ENCODE results near the gene PABPN1L. TPM values are rescaled to one million over a fixed set of nuclear protein-coding genes. Genes with fewer than 3 reads are reported as not detected.

The PABPN1L gene
- total RNA-seq, 3 donors from 2014 or later = not detected

GRCh38 chr16:88871730-88872416 lies 5.4 kb upstream of the PABPN1L start:
- DNase-seq (no peak), ATAC-seq (peak in 1 of 2 donors; percentile 23)
- Mint-ChIP-seq H3K4me3 (no peak overlapping the region), H3K4me1 (ENCODE audit: low read depth) (peaks cover 2% of the 10 kb centered on the region), H3K27me3 (ENCODE audit: low read depth) (peaks cover 20% of the 10 kb centered on the region), H3K36me3 (ENCODE audit: insufficient read depth) (no peaks in the 10 kb centered on the region), H3K9me3 (no peaks in the 10 kb centered on the region)

DNA sequence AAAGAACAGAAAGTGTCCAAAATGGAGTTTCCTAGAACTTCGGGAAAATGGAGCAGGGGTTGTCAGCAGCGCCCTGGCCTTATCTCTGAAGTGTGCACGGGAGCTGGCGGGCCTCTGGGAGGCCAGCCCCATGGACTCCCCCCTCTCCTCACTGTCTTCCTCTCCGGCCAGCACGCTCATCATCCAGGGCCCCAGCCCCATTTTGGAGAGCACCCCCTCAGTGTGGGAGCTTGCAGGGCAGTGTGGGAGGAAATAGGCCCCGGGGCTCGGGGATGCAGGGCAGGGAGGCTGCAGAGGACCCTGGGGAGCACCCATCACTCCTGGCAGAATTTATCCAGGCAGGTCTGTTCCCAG lies 4.9 kb upstream of the PABPN1L start:
- H3K27me3 Mint-ChIP-seq (ENCODE audit: low read depth) = peaks cover 20% of the 10 kb centered on the region
- no peaks in the 10 kb centered on the region for H3K36me3 Mint-ChIP-seq (ENCODE audit: insufficient read depth)
- H3K4me3 Mint-ChIP-seq = no peak overlapping the region
- H3K9me3 Mint-ChIP-seq = no peaks in the 10 kb centered on the region
- peaks cover 2% of the 10 kb centered on the region for H3K4me1 Mint-ChIP-seq (ENCODE audit: low read depth)
- ATAC-seq = no peak
- no peak for DNase-seq

DNA sequence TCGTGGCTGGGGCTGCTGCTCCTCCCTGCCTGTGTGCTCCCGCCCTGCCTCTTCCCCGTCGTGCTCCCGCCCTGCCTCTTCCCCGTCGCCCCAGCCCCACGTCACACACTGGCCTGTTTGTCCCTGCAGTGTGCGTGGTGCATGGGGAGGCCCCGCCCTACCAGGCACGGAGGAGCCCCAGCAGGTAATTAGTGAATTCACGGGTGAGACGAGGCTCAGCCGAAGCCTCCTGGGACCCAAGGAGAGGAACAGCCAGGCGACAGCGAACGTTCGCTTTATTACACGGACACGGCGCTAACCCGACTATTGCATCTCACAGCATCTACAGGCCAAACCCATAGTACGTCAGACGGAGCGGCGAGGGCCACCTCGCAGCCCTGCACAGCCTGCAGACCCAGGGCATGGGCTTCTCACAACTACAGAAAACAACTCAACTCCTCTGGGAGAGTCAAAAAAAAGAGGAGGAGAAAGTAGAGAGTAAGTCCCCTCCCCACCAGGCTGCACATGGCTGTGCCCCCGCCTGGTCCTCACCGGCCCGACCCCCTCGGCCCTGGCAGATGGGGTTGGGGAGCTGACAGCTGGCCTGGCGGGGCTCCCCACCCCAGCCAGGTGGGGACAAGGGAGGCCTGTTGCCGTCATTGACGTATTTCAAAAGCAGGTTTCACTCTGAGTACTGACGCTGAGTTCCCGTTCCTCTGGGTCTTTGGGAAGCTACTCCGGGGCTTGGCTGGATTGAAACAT lies 4.3 kb upstream of the PABPN1L start:
- peaks cover 2% of the 10 kb centered on the region for H3K4me1 Mint-ChIP-seq (ENCODE audit: low read depth)
- no peak for ATAC-seq
- no peak for DNase-seq
- H3K9me3 Mint-ChIP-seq = no peaks in the 10 kb centered on the region
- peaks cover 20% of the 10 kb centered on the region for H3K27me3 Mint-ChIP-seq (ENCODE audit: low read depth)
- no peak overlapping the region for H3K4me3 Mint-ChIP-seq
- H3K36me3 Mint-ChIP-seq (ENCODE audit: insufficient read depth) = no peaks in the 10 kb centered on the region

DNA sequence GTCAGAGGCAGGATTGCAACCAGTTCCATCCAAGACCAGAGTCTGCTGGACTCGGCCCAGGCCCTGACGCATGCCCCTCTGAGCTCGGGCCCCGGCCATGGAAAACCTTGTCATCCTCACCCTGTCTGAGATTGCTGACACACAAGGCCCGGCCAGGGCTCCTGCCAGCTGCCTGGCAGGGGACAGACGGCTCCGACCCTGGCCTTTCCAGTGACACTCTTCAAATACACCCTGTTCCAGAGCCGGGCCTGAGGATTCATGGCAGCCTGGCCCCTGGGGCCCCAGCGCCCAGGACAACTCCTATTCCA lies 3.2 kb upstream of the PABPN1L start:
- no peaks in the 10 kb centered on the region for H3K9me3 Mint-ChIP-seq
- H3K36me3 Mint-ChIP-seq (ENCODE audit: insufficient read depth) = no peaks in the 10 kb centered on the region
- DNase-seq (no peak), ATAC-seq (no peak)
- no peak overlapping the region for H3K4me3 Mint-ChIP-seq
- H3K4me1 Mint-ChIP-seq (ENCODE audit: low read depth) = peaks cover 2% of the 10 kb centered on the region
- peaks cover 20% of the 10 kb centered on the region for H3K27me3 Mint-ChIP-seq (ENCODE audit: low read depth)

- ATAC-seq (no peak), DNase-seq (no peak)
- Mint-ChIP-seq H3K36me3 (ENCODE audit: insufficient read depth) (no peaks in the 10 kb centered on the region), H3K4me1 (ENCODE audit: low read depth) (peaks cover 2% of the 10 kb centered on the region), H3K9me3 (no peaks in the 10 kb centered on the region), H3K27me3 (ENCODE audit: low read depth) (peaks cover 20% of the 10 kb centered on the region), H3K4me3 (no peak overlapping the region)
These were observed 2.7 kb upstream of the PABPN1L start for GRCh38 chr16:88868974-88869672.

DNA sequence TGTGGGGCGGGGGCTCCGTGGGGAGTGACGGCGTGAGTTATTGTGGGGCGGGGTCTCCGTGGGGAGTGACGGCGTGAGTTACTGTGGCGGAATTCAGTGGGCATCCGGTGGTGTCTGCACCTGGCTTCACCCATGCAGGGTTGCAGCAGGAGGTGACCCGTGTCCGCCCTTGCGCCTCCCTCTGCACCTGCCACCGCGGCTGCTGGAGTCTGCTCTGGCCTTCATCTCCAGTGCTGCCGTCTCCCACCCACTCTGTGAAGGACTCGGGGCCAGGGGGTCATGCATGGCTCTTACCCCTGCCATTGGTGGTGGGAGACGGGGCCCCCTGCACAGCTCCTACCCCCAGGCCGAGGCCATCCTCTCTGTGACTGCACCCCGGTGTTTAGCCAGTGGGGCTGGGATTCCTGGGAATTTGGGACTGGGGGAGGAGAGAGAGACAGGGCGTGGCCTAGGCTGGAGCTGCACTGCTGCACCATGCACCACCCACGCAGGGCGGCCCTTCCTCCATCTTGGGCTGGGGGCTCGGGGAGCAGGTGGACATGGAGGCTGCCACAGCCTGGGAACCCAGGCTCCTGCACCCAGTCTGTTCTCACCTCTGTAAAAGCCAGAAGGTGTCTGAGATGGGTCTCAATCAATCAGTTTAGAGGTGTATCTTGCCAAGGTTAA lies 1.3 kb upstream of the PABPN1L start:
- H3K9me3 Mint-ChIP-seq = no peaks in the 10 kb centered on the region
- DNase-seq (no peak), ATAC-seq (no peak)
- peaks cover under 1% of the 10 kb centered on the region for H3K36me3 Mint-ChIP-seq (ENCODE audit: insufficient read depth)
- H3K27me3 Mint-ChIP-seq (ENCODE audit: low read depth) = peaks cover 20% of the 10 kb centered on the region
- H3K4me1 Mint-ChIP-seq (ENCODE audit: low read depth) = peaks cover 2% of the 10 kb centered on the region
- no peak overlapping the region for H3K4me3 Mint-ChIP-seq

DNA sequence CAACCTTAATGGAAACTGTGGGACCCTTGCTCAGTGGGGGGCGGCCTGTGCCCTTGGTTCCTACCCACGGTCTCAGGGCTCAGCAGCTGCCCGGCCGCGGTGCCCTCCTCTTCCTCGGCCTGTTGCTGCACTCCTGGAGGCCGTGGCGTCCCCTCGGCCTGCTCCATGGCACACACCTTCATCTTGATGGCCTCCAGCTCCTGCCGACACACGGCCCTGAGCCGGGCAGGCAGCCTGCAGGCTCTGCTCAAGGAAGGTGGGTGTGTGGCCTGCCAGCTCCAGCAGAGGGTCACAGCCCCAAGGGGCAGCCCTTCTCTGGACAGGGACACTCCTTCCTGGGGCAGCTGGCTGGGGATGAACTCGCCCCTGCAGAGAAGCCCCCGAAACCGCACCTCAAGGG lies 718 bp downstream of the PABPN1L start:
- Mint-ChIP-seq H3K9me3 (no peaks in the 10 kb centered on the region), H3K4me3 (no peak overlapping the region), H3K27me3 (ENCODE audit: low read depth) (peaks cover 15% of the 10 kb centered on the region), H3K36me3 (ENCODE audit: insufficient read depth) (peaks cover 9% of the 10 kb centered on the region), H3K4me1 (ENCODE audit: low read depth) (no peaks in the 10 kb centered on the region)
- DNase-seq (no peak), ATAC-seq (no peak)

DNA sequence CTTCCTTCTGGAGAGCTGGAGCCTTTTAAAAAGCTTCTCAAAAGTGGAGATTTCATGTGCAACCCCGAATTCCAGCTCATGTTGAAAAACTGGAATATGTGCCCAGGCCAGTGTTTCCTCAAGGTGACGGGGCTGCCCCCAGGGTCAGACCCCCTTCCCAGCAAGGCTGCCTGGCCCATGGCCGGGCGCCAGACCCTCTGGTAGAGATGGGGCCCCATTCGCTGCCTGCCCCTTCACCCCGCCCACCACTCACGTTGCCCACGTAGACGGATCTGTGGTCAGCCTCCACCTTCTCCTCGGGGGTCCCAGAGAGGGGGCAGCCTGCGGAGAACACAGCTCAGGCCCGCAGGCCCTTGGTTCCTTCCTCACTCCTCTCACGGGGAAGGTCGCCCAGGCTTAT lies 1.1 kb downstream of the PABPN1L start:
- Mint-ChIP-seq H3K27me3 (ENCODE audit: low read depth) (peaks cover 11% of the 10 kb centered on the region), H3K36me3 (ENCODE audit: insufficient read depth) (peaks cover 11% of the 10 kb centered on the region), H3K4me3 (no peak overlapping the region), H3K4me1 (ENCODE audit: low read depth) (no peaks in the 10 kb centered on the region), H3K9me3 (no peaks in the 10 kb centered on the region)
- ATAC-seq (no peak), DNase-seq (no peak)

- ATAC-seq = no peak
- Mint-ChIP-seq H3K9me3 (no peaks in the 10 kb centered on the region), H3K27me3 (ENCODE audit: low read depth) (peaks cover 4% of the 10 kb centered on the region), H3K4me1 (ENCODE audit: low read depth) (no peaks in the 10 kb centered on the region), H3K4me3 (no peak overlapping the region), H3K36me3 (ENCODE audit: insufficient read depth) (peaks cover 11% of the 10 kb centered on the region)
- DNase-seq = no peak
These were observed 1.9 kb downstream of the PABPN1L start for GRCh38 chr16:88864521-88864920.

- peaks cover 11% of the 10 kb centered on the region for H3K36me3 Mint-ChIP-seq (ENCODE audit: insufficient read depth)
These were observed 2.4 kb downstream of the PABPN1L start for GRCh38 chr16:88864099-88864498.

GRCh38 chr16:88863426-88863825 lies 3.0 kb downstream of the PABPN1L start:
- Mint-ChIP-seq H3K4me1 (ENCODE audit: low read depth) (peaks cover 6% of the 10 kb centered on the region), H3K4me3 (no peak overlapping the region), H3K9me3 (no peaks in the 10 kb centered on the region), H3K27me3 (ENCODE audit: low read depth) (no peaks in the 10 kb centered on the region), H3K36me3 (ENCODE audit: insufficient read depth) (peaks cover 11% of the 10 kb centered on the region)
- no peak for DNase-seq
- ATAC-seq = no peak

More at GRCh38 chr16:88864099-88864498, 2.4 kb downstream of the PABPN1L start:
- ATAC-seq (no peak), DNase-seq (no peak)
- no peaks in the 10 kb centered on the region for H3K9me3 Mint-ChIP-seq
- H3K4me1 Mint-ChIP-seq (ENCODE audit: low read depth) = peaks cover 3% of the 10 kb centered on the region
- H3K27me3 Mint-ChIP-seq (ENCODE audit: low read depth) = no peaks in the 10 kb centered on the region
- no peak overlapping the region for H3K4me3 Mint-ChIP-seq

GRCh38 chr16:88862968-88863367 lies 3.5 kb downstream of the PABPN1L start:
- no peaks in the 10 kb centered on the region for H3K9me3 Mint-ChIP-seq
- H3K4me3 Mint-ChIP-seq = no peak overlapping the region
- ATAC-seq (no peak), DNase-seq (no peak)
- H3K36me3 Mint-ChIP-seq (ENCODE audit: insufficient read depth) = peaks cover 11% of the 10 kb centered on the region
- H3K27me3 Mint-ChIP-seq (ENCODE audit: low read depth) = no peaks in the 10 kb centered on the region
- H3K4me1 Mint-ChIP-seq (ENCODE audit: low read depth) = peaks cover 10% of the 10 kb centered on the region

- H3K4me3 Mint-ChIP-seq = no peak overlapping the region
- peaks cover 14% of the 10 kb centered on the region for H3K4me1 Mint-ChIP-seq (ENCODE audit: low read depth)
- no peak for DNase-seq
- H3K36me3 Mint-ChIP-seq (ENCODE audit: insufficient read depth) = peaks cover 11% of the 10 kb centered on the region
- H3K27me3 Mint-ChIP-seq (ENCODE audit: low read depth) = no peaks in the 10 kb centered on the region
- no peak for ATAC-seq
- no peaks in the 10 kb centered on the region for H3K9me3 Mint-ChIP-seq
These were observed 5.1 kb downstream of the PABPN1L start for GRCh38 chr16:88861359-88861758.

GRCh38 chr16:88859381-88860091 lies 6.9 kb downstream of the PABPN1L start:
- no peak overlapping the region for H3K4me3 Mint-ChIP-seq
- peaks cover 25% of the 10 kb centered on the region for H3K4me1 Mint-ChIP-seq (ENCODE audit: low read depth)
- ATAC-seq (no peak), DNase-seq (no peak)
- H3K36me3 Mint-ChIP-seq (ENCODE audit: insufficient read depth) = peaks cover 11% of the 10 kb centered on the region
- no peaks in the 10 kb centered on the region for H3K27me3 Mint-ChIP-seq (ENCODE audit: low read depth)
- no peaks in the 10 kb centered on the region for H3K9me3 Mint-ChIP-seq

Data from activated T-cell treated with anti-CD3 and anti-CD28 coated beads, Interleukin-2, amount 50 U/mL, for 4 hours (primary cell).